ENCODE measurements around the gene BFSP2. TPM values are rescaled to one million over a fixed set of nuclear protein-coding genes. Genes with fewer than 3 reads are reported as not detected.
"Not testable (repeated sequence)": the region's sequence is repeated elsewhere in the genome, so short reads cannot be mapped to it uniquely, and the experiment has no call there.

The BFSP2 gene
- total RNA-seq, 1 donor from 2014 or later: not detected

GRCh38 chr3:133520286-133520685, 120.4 kb downstream of the BFSP2 start:
- no peak for DNase-seq

- not testable (repeated sequence) for DNase-seq
These were observed 121.1 kb downstream of the BFSP2 start for GRCh38 chr3:133520938-133521337.

GRCh38 chr3:133521946-133522345, 122.1 kb downstream of the BFSP2 start:
- no peak for DNase-seq

GRCh38 chr3:133523758-133524157, 123.9 kb downstream of the BFSP2 start:
- DNase-seq: not testable (repeated sequence)

Other genes starting within 250 kb of the BFSP2 start
- 90.2 TPM for gene CDV3, start 173.6 kb downstream of the BFSP2 start, total RNA-seq

Data from skin of body (tissue), 2 donors.